GM18517 (cell line): ENCODE results near the gene TCTA.

Source experiments
- ATAC-seq: cut with Tn5 transposase; IDR thresholded peaks from one replicate; pipeline ENCODE4 v1.9.1; 2021; ENCODE audit warnings: mild to moderate bottlenecking, moderate library complexity; ENCODE audit not compliant: unreplicated experiment

TCTA gene

GRCh38 chr3:49456466-49456865 is 44.2 kb downstream of the TCTA start:
- no peak for ATAC-seq

- ATAC-seq = no peak
Observed at GRCh38 chr3:49460188-49460890, 48.1 kb downstream of the TCTA start.

- no peak for ATAC-seq
Observed at GRCh38 chr3:49460956-49461355, 48.7 kb downstream of the TCTA start.

- no peak for ATAC-seq
Observed at GRCh38 chr3:49461443-49462171, 49.4 kb downstream of the TCTA start.

GRCh38 chr3:49462222-49462621 is 50.0 kb downstream of the TCTA start:
- no peak for ATAC-seq

- ATAC-seq = no peak
Observed at GRCh38 chr3:49465270-49466034, 53.2 kb downstream of the TCTA start.
